ENCODE measurements around the gene RASGEF1B.

RASGEF1B gene

DNA sequence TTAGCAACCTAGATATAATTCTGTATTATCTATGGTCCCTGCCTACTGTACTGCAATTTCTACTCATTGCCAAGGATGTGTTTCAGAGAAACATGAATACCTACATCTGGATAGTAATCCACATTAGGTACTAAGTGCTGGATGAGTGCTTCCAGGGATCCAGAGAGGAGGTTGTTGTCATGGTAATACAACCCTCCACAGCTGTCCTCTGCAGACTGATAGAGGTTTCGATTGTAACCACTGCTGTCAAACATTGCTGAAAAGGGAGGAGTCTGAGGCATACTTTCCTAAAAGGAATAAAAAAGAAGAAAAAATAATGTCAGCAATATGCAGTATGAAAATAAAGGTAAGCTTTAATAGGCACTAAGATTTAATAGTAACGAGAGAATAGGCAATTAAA lies 12.5 kb downstream of the RASGEF1B start:
- Histone ChIP-seq H3K4me3 (ENCODE audit: low read length) (no peak overlapping the region), H3K36me3 (ENCODE audit: insufficient read depth, low read length) (no peaks in the 10 kb centered on the region), H3K9me3 (replicated peaks; ENCODE audit: low read length) (no peaks in the 10 kb centered on the region), H3K4me1 (ENCODE audit: control insufficient read depth, insufficient read depth, low read length) (peaks cover 2% of the 10 kb centered on the region), H3K27me3 (ENCODE audit: control insufficient read depth, insufficient read depth, low read length) (no peaks in the 10 kb centered on the region), H3K9ac (ENCODE audit: low read depth, low read length) (no peak overlapping the region), H3K4me2 (ENCODE audit: low read length) (no peak overlapping the region)

- H3K4me3 ChIP-seq (ENCODE audit: low read length): no peak overlapping the region
- no peak overlapping the region for H3K9ac ChIP-seq (ENCODE audit: low read depth, low read length)
- no peaks in the 10 kb centered on the region for H3K36me3 ChIP-seq (ENCODE audit: insufficient read depth, low read length)
- no peaks in the 10 kb centered on the region for H3K9me3 ChIP-seq (replicated peaks; ENCODE audit: low read length)
- no peaks in the 10 kb centered on the region for H3K27me3 ChIP-seq (ENCODE audit: control insufficient read depth, insufficient read depth, low read length)
- H3K4me1 ChIP-seq (ENCODE audit: control insufficient read depth, insufficient read depth, low read length): peaks cover 2% of the 10 kb centered on the region
- H3K4me2 ChIP-seq (ENCODE audit: low read length): no peak overlapping the region
Observed at GRCh38 chr4:81457921-81458520, 13.7 kb downstream of the RASGEF1B start.

- Histone ChIP-seq H3K4me3 (ENCODE audit: low read length) (no peak overlapping the region), H3K27me3 (ENCODE audit: control insufficient read depth, insufficient read depth, low read length) (no peaks in the 10 kb centered on the region), H3K9me3 (replicated peaks; ENCODE audit: low read length) (no peaks in the 10 kb centered on the region), H3K4me2 (ENCODE audit: low read length) (no peak overlapping the region), H3K36me3 (ENCODE audit: insufficient read depth, low read length) (no peaks in the 10 kb centered on the region), H3K4me1 (ENCODE audit: control insufficient read depth, insufficient read depth, low read length) (peaks cover 2% of the 10 kb centered on the region), H3K9ac (ENCODE audit: low read depth, low read length) (no peak overlapping the region)
Observed at GRCh38 chr4:81457345-81457744, 14.4 kb downstream of the RASGEF1B start.

- peaks cover 2% of the 10 kb centered on the region for H3K4me1 ChIP-seq (ENCODE audit: control insufficient read depth, insufficient read depth, low read length)
- H3K4me3 ChIP-seq (ENCODE audit: low read length): no peak overlapping the region
- H3K36me3 ChIP-seq (ENCODE audit: insufficient read depth, low read length): no peaks in the 10 kb centered on the region
- no peaks in the 10 kb centered on the region for H3K27me3 ChIP-seq (ENCODE audit: control insufficient read depth, insufficient read depth, low read length)
- H3K9me3 ChIP-seq (replicated peaks; ENCODE audit: low read length): no peaks in the 10 kb centered on the region
- no peak overlapping the region for H3K4me2 ChIP-seq (ENCODE audit: low read length)
- H3K9ac ChIP-seq (ENCODE audit: low read depth, low read length): no peak overlapping the region
Observed at GRCh38 chr4:81455897-81456296, 15.8 kb downstream of the RASGEF1B start.

- no peaks in the 10 kb centered on the region for H3K27me3 ChIP-seq (ENCODE audit: control insufficient read depth, insufficient read depth, low read length)
- H3K4me2 ChIP-seq (ENCODE audit: low read length): no peak overlapping the region
- H3K4me1 ChIP-seq (ENCODE audit: control insufficient read depth, insufficient read depth, low read length): peaks cover 2% of the 10 kb centered on the region
- no peaks in the 10 kb centered on the region for H3K9me3 ChIP-seq (replicated peaks; ENCODE audit: low read length)
- H3K36me3 ChIP-seq (ENCODE audit: insufficient read depth, low read length): no peaks in the 10 kb centered on the region
- no peak overlapping the region for H3K9ac ChIP-seq (ENCODE audit: low read depth, low read length)
- H3K4me3 ChIP-seq (ENCODE audit: low read length): no peak overlapping the region
Observed at GRCh38 chr4:81454948-81455347, 16.8 kb downstream of the RASGEF1B start.

GRCh38 chr4:81454499-81454898 lies 17.2 kb downstream of the RASGEF1B start:
- Histone ChIP-seq H3K9ac (ENCODE audit: low read depth, low read length) (no peak overlapping the region), H3K36me3 (ENCODE audit: insufficient read depth, low read length) (no peaks in the 10 kb centered on the region), H3K4me3 (ENCODE audit: low read length) (no peak overlapping the region), H3K27me3 (ENCODE audit: control insufficient read depth, insufficient read depth, low read length) (no peaks in the 10 kb centered on the region), H3K4me2 (ENCODE audit: low read length) (no peak overlapping the region), H3K9me3 (replicated peaks; ENCODE audit: low read length) (no peaks in the 10 kb centered on the region), H3K4me1 (ENCODE audit: control insufficient read depth, insufficient read depth, low read length) (peaks cover 2% of the 10 kb centered on the region)

GRCh38 chr4:81453024-81453423 lies 18.7 kb downstream of the RASGEF1B start:
- Histone ChIP-seq H3K9me3 (replicated peaks; ENCODE audit: low read length) (no peaks in the 10 kb centered on the region), H3K4me1 (ENCODE audit: control insufficient read depth, insufficient read depth, low read length) (peaks cover 2% of the 10 kb centered on the region), H3K27me3 (ENCODE audit: control insufficient read depth, insufficient read depth, low read length) (no peaks in the 10 kb centered on the region), H3K36me3 (ENCODE audit: insufficient read depth, low read length) (no peaks in the 10 kb centered on the region), H3K4me2 (ENCODE audit: low read length) (no peak overlapping the region), H3K4me3 (ENCODE audit: low read length) (no peak overlapping the region), H3K9ac (ENCODE audit: low read depth, low read length) (no peak overlapping the region)

DNA sequence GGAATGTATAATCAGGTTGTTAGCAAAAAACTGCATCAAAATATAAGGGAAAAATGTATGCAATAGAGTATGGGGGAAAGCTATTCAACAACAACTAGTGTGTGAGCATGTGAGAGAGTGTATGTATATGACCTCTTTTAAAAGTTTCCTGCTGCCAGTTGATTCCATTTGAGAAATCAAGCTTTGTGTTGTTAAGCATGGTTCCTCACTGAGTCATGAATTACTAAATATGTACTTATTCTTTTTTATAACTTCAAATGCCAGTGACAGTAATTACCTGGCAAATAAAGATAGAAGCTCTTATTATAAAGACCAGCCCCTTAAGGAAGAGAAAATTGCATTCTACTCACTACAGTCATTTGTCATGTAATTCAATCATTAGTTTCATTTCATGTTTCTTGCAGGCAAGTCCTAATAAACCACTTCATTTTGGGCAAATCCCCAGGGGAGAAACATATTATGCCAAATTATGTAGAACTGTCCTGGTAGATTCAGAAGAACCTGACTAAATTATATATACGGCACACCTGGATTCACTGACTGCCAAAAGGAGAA lies 19.2 kb downstream of the RASGEF1B start:
- H3K4me2 ChIP-seq (ENCODE audit: low read length): no peak overlapping the region
- H3K4me3 ChIP-seq (ENCODE audit: low read length): no peak overlapping the region
- H3K36me3 ChIP-seq (ENCODE audit: insufficient read depth, low read length): no peaks in the 10 kb centered on the region
- H3K27me3 ChIP-seq (ENCODE audit: control insufficient read depth, insufficient read depth, low read length): no peaks in the 10 kb centered on the region
- peaks cover 2% of the 10 kb centered on the region for H3K4me1 ChIP-seq (ENCODE audit: control insufficient read depth, insufficient read depth, low read length)
- no peaks in the 10 kb centered on the region for H3K9me3 ChIP-seq (replicated peaks; ENCODE audit: low read length)
- no peak overlapping the region for H3K9ac ChIP-seq (ENCODE audit: low read depth, low read length)

- no peak overlapping the region for H3K4me2 ChIP-seq (ENCODE audit: low read length)
- no peak overlapping the region for H3K9ac ChIP-seq (ENCODE audit: low read depth, low read length)
- H3K36me3 ChIP-seq (ENCODE audit: insufficient read depth, low read length): no peaks in the 10 kb centered on the region
- no peak overlapping the region for H3K4me3 ChIP-seq (ENCODE audit: low read length)
- H3K4me1 ChIP-seq (ENCODE audit: control insufficient read depth, insufficient read depth, low read length): no peaks in the 10 kb centered on the region
- no peaks in the 10 kb centered on the region for H3K27me3 ChIP-seq (ENCODE audit: control insufficient read depth, insufficient read depth, low read length)
- H3K9me3 ChIP-seq (replicated peaks; ENCODE audit: low read length): no peaks in the 10 kb centered on the region
Observed at GRCh38 chr4:81449015-81449414, 22.7 kb downstream of the RASGEF1B start.

DNA sequence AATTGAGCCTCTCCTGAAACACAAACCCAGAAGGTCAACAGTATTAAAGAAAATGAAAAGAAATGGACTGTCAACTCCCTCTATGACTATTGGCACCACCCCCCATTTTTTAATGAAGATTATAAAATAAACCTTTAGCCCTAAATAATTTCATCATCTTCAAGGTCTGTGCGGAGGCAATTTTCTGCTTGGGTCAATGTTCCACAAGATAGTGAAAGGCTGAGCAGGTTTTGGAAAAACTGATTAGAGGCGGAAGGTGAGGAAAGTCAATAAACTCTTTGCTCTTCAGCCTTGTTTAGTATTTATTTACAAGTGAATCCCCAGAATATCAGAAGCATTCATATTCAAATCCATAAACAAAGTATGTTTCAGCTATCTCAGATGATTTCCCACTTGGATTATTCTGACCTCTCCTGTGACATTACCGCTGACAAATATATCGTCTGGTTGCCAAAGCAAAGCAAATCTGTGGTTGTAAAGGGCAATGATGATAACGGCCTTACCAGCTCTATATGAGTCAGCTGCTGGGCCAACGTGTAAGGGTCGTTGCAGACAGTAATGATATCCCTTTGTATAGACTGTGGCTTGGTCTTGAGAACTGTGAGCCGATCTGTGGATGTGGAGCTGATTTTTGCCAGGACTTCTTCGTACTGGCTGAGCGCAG lies 24.0 kb downstream of the RASGEF1B start:
- Histone ChIP-seq H3K36me3 (ENCODE audit: insufficient read depth, low read length) (no peaks in the 10 kb centered on the region), H3K4me2 (ENCODE audit: low read length) (no peak overlapping the region), H3K4me3 (ENCODE audit: low read length) (no peak overlapping the region), H3K9me3 (replicated peaks; ENCODE audit: low read length) (no peaks in the 10 kb centered on the region), H3K9ac (ENCODE audit: low read depth, low read length) (no peak overlapping the region), H3K4me1 (ENCODE audit: control insufficient read depth, insufficient read depth, low read length) (no peaks in the 10 kb centered on the region), H3K27me3 (ENCODE audit: control insufficient read depth, insufficient read depth, low read length) (no peaks in the 10 kb centered on the region)

DNA sequence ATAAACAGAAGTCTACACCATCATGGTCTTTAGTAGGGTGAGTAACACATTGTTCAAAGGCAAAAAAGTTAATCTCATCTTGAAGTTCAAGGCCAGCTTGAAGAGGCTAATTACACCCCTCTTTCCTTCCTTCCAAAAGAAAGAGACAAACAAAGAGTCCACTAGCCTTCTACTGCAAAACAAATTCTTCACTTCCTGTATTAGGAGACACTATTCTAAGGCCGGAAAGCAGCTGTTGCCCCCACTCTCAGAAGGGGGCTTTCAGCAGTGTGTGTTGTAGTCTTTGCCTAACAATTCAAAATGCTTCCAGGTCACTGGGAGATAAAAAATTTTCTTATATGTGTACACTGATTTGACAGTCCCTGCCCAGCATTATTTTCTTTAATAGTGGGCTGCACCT lies 25.1 kb downstream of the RASGEF1B start:
- Histone ChIP-seq H3K4me2 (ENCODE audit: low read length) (no peak overlapping the region), H3K9me3 (replicated peaks; ENCODE audit: low read length) (no peaks in the 10 kb centered on the region), H3K9ac (ENCODE audit: low read depth, low read length) (no peak overlapping the region), H3K4me1 (ENCODE audit: control insufficient read depth, insufficient read depth, low read length) (no peaks in the 10 kb centered on the region), H3K36me3 (ENCODE audit: insufficient read depth, low read length) (no peaks in the 10 kb centered on the region), H3K4me3 (ENCODE audit: low read length) (no peak overlapping the region), H3K27me3 (ENCODE audit: control insufficient read depth, insufficient read depth, low read length) (no peaks in the 10 kb centered on the region)

- no peaks in the 10 kb centered on the region for H3K9me3 ChIP-seq (replicated peaks; ENCODE audit: low read length)
- H3K4me3 ChIP-seq (ENCODE audit: low read length): no peak overlapping the region
- no peaks in the 10 kb centered on the region for H3K36me3 ChIP-seq (ENCODE audit: insufficient read depth, low read length)
- H3K9ac ChIP-seq (ENCODE audit: low read depth, low read length): no peak overlapping the region
- no peak overlapping the region for H3K4me2 ChIP-seq (ENCODE audit: low read length)
- H3K4me1 ChIP-seq (ENCODE audit: control insufficient read depth, insufficient read depth, low read length): no peaks in the 10 kb centered on the region
- no peaks in the 10 kb centered on the region for H3K27me3 ChIP-seq (ENCODE audit: control insufficient read depth, insufficient read depth, low read length)
Observed at GRCh38 chr4:81445196-81445595, 26.5 kb downstream of the RASGEF1B start.

All from skeletal muscle satellite cell (primary cell).